Measurements from ENCODE around the gene AGO3. TPM values are rescaled to one million over a fixed set of nuclear protein-coding genes. Genes with fewer than 3 reads are reported as not detected.
A peak's percentile ranks its signal among the peaks of the same experiment; 100 is the strongest.

Gene AGO3
- total and polyA plus RNA-seq, 2 donors (not counting 3 experiments of a cell fraction or from before 2014, with no cell fraction given) = 10.4 to 21.1 TPM

DNA sequence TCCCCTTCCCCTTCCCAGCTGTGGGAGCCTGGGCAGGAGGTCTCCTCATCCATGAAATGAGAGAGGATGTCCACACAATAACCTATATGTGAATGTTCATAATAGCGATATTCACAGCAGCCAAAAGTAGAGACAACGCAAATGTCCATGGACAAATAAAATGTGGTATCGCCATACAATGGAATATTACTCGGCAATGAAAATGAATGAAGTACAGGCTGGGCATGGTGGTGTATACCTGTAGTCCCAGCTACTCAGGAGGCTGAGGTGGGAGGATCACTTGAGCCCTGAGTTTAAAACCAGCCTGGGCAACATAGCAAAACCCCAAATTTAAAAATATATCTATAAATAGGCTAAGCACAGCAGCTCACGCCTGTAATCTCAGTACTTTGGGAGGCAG is 170.6 kb downstream of the AGO3 start:
- H3K36me3 ChIP-seq (ENCODE audit: control insufficient read depth in 2 of 2, extremely low read depth in 1 of 2, insufficient read depth in 2 of 2, low read length in 2 of 2) = no peaks in the 10 kb centered on the region
- H3K4me2 ChIP-seq (ENCODE audit: insufficient read depth, low read length) = no peak overlapping the region
- no peak overlapping the region for H3K4me3 ChIP-seq (replicated peaks in 1 of 3; ENCODE audit: insufficient read depth in 1 of 3, low read depth in 1 of 3, low read length in 3 of 3)
- H3K27ac ChIP-seq (ENCODE audit: insufficient read depth, low read depth, low read length) = no peak overlapping the region
- DNase-seq (ENCODE audit: low read depth, low spot score) (no peak), FAIRE-seq (peak; percentile 43)
- no peaks in the 10 kb centered on the region for H3K4me1 ChIP-seq (ENCODE audit: control insufficient read depth, extremely low read depth, insufficient read depth, low read length)
- no peak overlapping the region for H2AFZ ChIP-seq (ENCODE audit: low read depth, low read length)
- dilution Hi-C loops (cut with MboI; ENCODE audit: extremely low pct_ligation_motif_present, low sequenced_read_pairs) = no loop called here
- intact Hi-C loops (cut with micrococcal nuclease) = no loop called here
- H4K20me1 ChIP-seq (replicated peaks; ENCODE audit: control insufficient read depth, extremely low read depth, insufficient read depth, low read length) = no peaks in the 10 kb centered on the region
- POLR2A ChIA-PET = no interaction called here
- no peaks in the 10 kb centered on the region for H3K79me2 ChIP-seq (ENCODE audit: control insufficient read depth, insufficient read depth, low read length)
- CTCF ChIA-PET = interaction anchor here (4.1 to 13.8 kb wide), 3 partner anchors 33 to 184 kb away, joined by 21 to 233 read pairs (median 42); no protein-coding TSS in a partner anchor
- no peaks in the 10 kb centered on the region for H3K9me3 ChIP-seq (replicated peaks; ENCODE audit: control insufficient read depth, insufficient read depth, low read length)
- H3K9ac ChIP-seq (replicated peaks; ENCODE audit: extremely low read depth, insufficient read depth, low read length) = no peak overlapping the region
- no peaks in the 10 kb centered on the region for H3K27me3 ChIP-seq (ENCODE audit: control insufficient read depth in 2 of 2, insufficient read depth in 2 of 2, low read length in 2 of 2)
- no TSS peak for BruUV-seq (replicated peaks)
- TF ChIP-seq, protein P1, sequence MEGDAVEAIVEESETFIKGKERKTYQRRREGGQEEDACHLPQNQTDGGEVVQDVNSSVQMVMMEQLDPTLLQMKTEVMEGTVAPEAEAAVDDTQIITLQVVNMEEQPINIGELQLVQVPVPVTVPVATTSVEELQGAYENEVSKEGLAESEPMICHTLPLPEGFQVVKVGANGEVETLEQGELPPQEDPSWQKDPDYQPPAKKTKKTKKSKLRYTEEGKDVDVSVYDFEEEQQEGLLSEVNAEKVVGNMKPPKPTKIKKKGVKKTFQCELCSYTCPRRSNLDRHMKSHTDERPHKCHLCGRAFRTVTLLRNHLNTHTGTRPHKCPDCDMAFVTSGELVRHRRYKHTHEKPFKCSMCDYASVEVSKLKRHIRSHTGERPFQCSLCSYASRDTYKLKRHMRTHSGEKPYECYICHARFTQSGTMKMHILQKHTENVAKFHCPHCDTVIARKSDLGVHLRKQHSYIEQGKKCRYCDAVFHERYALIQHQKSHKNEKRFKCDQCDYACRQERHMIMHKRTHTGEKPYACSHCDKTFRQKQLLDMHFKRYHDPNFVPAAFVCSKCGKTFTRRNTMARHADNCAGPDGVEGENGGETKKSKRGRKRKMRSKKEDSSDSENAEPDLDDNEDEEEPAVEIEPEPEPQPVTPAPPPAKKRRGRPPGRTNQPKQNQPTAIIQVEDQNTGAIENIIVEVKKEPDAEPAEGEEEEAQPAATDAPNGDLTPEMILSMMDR (IDR thresholded peaks at IDR 0.05; ENCODE audit: extremely low read depth in 1 of 2, insufficient read depth in 1 of 2, low read depth in 1 of 2, low read length in 2 of 2) = no peak
- TF ChIP-seq GATA2 (IDR thresholded peaks at IDR 0.05; ENCODE audit: insufficient read depth, insufficient read length, low read depth, low read length) (no peak), EZH2 (IDR thresholded peaks at IDR 0.05; ENCODE audit: borderline replicate concordance, low read depth, low read length, severe bottlenecking) (no peak), MYC (IDR thresholded peaks at IDR 0.05; ENCODE audit: low read depth, low read length) (no peak), POLR2AphosphoS5 (IDR thresholded peaks at IDR 0.05; ENCODE audit: insufficient read depth, low read depth, low read length) (no peak), POLR2A (IDR thresholded peaks at IDR 0.05; ENCODE audit: low read depth, low read length) (no peak), FOS (IDR thresholded peaks at IDR 0.05; ENCODE audit: borderline replicate concordance, insufficient read depth, low read length) (no peak), MAX (IDR thresholded peaks at IDR 0.05; ENCODE audit: insufficient read depth, insufficient read length) (no peak), JUN (IDR thresholded peaks at IDR 0.05; ENCODE audit: borderline replicate concordance, insufficient read depth, insufficient read length, low read depth) (no peak)
- no peaks in the 10 kb centered on the region for H3K9me1 ChIP-seq (replicated peaks; ENCODE audit: control insufficient read depth, extremely low read depth, insufficient read depth, low read length)

Data from endothelial cell of umbilical vein (primary cell).